ENCODE measurements around the gene FARS2. TPM values are rescaled to one million over a fixed set of nuclear protein-coding genes. Genes with fewer than 3 reads are reported as not detected.

FARS2 gene
- total RNA-seq, 1 donor from 2014 or later, result 16.5 TPM

GRCh38 chr6:5280920-5281319, 19.6 kb downstream of the FARS2 start:
- H3K4me3 ChIP-seq, result no peak overlapping the region
- intact Hi-C loops (cut with DNase I), result no loop called here
- H3K27ac ChIP-seq, result no peak overlapping the region
- H3K36me3 ChIP-seq, result no peaks in the 10 kb centered on the region
- no peaks in the 10 kb centered on the region for H3K27me3 ChIP-seq
- no peaks in the 10 kb centered on the region for H3K4me1 ChIP-seq
- DNase-seq (ENCODE audit: extremely low spot score in 2 of 2), result no peak
- no peaks in the 10 kb centered on the region for H3K9me3 ChIP-seq
- no peak for TF ChIP-seq POLR2A (IDR thresholded peaks at IDR 0.05)
- no peak for TF ChIP-seq CTCF (IDR thresholded peaks at IDR 0.05)
- TF ChIP-seq POLR2AphosphoS5 (IDR thresholded peaks at IDR 0.05; ENCODE audit: insufficient read depth in 1 of 2, low read depth in 1 of 2), result no peak

DNA sequence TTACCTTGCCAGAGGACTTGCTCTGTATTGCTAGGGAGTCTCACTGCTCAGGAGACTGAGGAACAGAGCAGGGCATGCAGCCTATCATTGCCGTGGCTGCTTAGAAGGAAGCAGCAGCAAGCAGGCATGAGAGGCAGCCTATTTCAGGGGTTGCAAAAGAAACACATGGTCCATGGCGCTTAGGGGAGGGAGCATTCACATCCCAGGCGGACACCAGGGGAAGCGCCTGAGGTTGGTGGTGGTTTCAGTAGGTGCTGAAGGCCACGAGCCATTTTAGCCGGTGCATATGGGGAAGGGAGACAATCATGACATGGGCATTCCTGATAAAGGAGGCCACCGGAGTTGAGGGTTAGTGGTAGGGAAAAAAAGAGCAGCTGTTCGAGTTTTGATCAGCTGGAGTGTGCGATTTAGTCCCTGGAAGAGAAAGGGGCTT, 20.9 kb downstream of the FARS2 start:
- H3K27ac ChIP-seq, result no peak overlapping the region
- no peak for DNase-seq (ENCODE audit: extremely low spot score in 2 of 2)
- no peak overlapping the region for H3K4me3 ChIP-seq
- no peaks in the 10 kb centered on the region for H3K9me3 ChIP-seq
- H3K4me1 ChIP-seq, result peaks cover 5% of the 10 kb centered on the region
- H3K36me3 ChIP-seq, result no peaks in the 10 kb centered on the region
- no peaks in the 10 kb centered on the region for H3K27me3 ChIP-seq
- TF ChIP-seq CTCF (IDR thresholded peaks at IDR 0.05), result no peak
- no peak for TF ChIP-seq POLR2A (IDR thresholded peaks at IDR 0.05)
- TF ChIP-seq POLR2AphosphoS5 (IDR thresholded peaks at IDR 0.05; ENCODE audit: insufficient read depth in 1 of 2, low read depth in 1 of 2), result no peak
- intact Hi-C loops (cut with DNase I), result no loop called here

GRCh38 chr6:5285081-5285480, 23.8 kb downstream of the FARS2 start:
- intact Hi-C loops (cut with DNase I), result no loop called here
- Histone ChIP-seq H3K27me3 (no peaks in the 10 kb centered on the region), H3K27ac (no peak overlapping the region), H3K4me1 (peaks cover 17% of the 10 kb centered on the region), H3K4me3 (no peak overlapping the region), H3K36me3 (no peaks in the 10 kb centered on the region), H3K9me3 (no peaks in the 10 kb centered on the region)
- TF ChIP-seq POLR2A (IDR thresholded peaks at IDR 0.05), result no peak
- no peak for TF ChIP-seq POLR2AphosphoS5 (IDR thresholded peaks at IDR 0.05; ENCODE audit: insufficient read depth in 1 of 2, low read depth in 1 of 2)
- TF ChIP-seq CTCF (IDR thresholded peaks at IDR 0.05), result no peak
- DNase-seq (ENCODE audit: extremely low spot score in 2 of 2), result no peak

DNA sequence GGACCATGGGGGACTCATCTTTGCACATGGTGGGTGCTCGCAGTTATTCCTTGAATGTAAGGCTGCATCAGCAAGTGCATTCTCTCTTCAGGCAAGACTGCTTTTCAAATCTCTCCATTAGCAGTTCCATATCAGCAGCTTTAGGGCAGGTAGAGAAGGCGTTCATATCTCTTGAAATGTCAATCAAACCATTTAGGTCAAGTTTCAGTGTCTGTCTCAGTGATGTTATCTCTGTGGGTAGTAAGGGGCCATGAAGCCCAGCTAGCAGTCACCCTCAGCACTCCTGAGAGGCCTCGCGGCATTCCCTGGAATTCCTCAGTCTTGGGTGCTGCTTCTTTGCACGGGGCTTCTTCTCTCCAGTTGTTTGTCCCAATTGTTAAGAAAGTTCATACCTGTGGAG, 24.2 kb downstream of the FARS2 start:
- Histone ChIP-seq H3K27ac (no peak overlapping the region), H3K9me3 (no peaks in the 10 kb centered on the region), H3K36me3 (no peaks in the 10 kb centered on the region), H3K4me1 (peaks cover 17% of the 10 kb centered on the region), H3K4me3 (no peak overlapping the region), H3K27me3 (no peaks in the 10 kb centered on the region)
- intact Hi-C loops (cut with DNase I), result no loop called here
- DNase-seq (ENCODE audit: extremely low spot score in 2 of 2), result no peak
- TF ChIP-seq POLR2AphosphoS5 (IDR thresholded peaks at IDR 0.05; ENCODE audit: insufficient read depth in 1 of 2, low read depth in 1 of 2) (no peak), POLR2A (IDR thresholded peaks at IDR 0.05) (no peak), CTCF (IDR thresholded peaks at IDR 0.05) (no peak)

GRCh38 chr6:5286780-5287179, 25.5 kb downstream of the FARS2 start:
- H3K4me3 ChIP-seq, result no peak overlapping the region
- H3K36me3 ChIP-seq, result no peaks in the 10 kb centered on the region
- no peak for TF ChIP-seq POLR2A (IDR thresholded peaks at IDR 0.05)
- intact Hi-C loops (cut with DNase I), result no loop called here
- no peaks in the 10 kb centered on the region for H3K27me3 ChIP-seq
- no peak overlapping the region for H3K27ac ChIP-seq
- no peaks in the 10 kb centered on the region for H3K9me3 ChIP-seq
- H3K4me1 ChIP-seq, result peaks cover 17% of the 10 kb centered on the region
- DNase-seq (ENCODE audit: extremely low spot score in 2 of 2), result no peak

Measured in vagina (tissue), 2 donors.